GM13976 (cell line): ENCODE measurements around the gene ZNF276.
"Not testable (repeated sequence)": the region's sequence is repeated elsewhere in the genome, so short reads cannot be mapped to it uniquely, and the experiment has no call there.

Experiments used
- DNase-seq: peaks from one replicate; pipeline ENCODE4 v3.0.0; 2012; ENCODE audit warnings: low spot score
- CTCF ChIP-seq: IDR thresholded peaks from 2 replicates; pipeline ENCODE4 v1.5.1; 2012; ENCODE audit warnings: borderline replicate concordance, mild to moderate bottlenecking; ENCODE audit not compliant: insufficient read depth; ENCODE audit errors: extremely low read depth, missing control alignments, control extremely low read depth
- in situ Hi-C: fragments of 300-500 bp; cut with MboI; formaldehyde crosslinking; loops from one replicate; pipeline ENCODE4 v1.12.0; 2022; ENCODE audit warnings: low sequenced_read_pairs, mixed read lengths, inconsistent platforms; ENCODE audit not compliant: unreplicated experiment

The ZNF276 gene

GRCh38 chr16:89687092-89687940, 34.0 kb upstream of the ZNF276 start:
- no peak for TF ChIP-seq CTCF
- DNase-seq: peak; percentile 57
- in situ Hi-C loops: no loop called here

- in situ Hi-C loops: no loop called here
- TF ChIP-seq CTCF: no peak
- DNase-seq: no peak
Measured at GRCh38 chr16:89688395-89688794, 32.9 kb upstream of the ZNF276 start.

- no peak for TF ChIP-seq CTCF
- in situ Hi-C loops: no loop called here
- no peak for DNase-seq
Measured at GRCh38 chr16:89689142-89689541, 32.2 kb upstream of the ZNF276 start.

GRCh38 chr16:89689621-89690020, 31.7 kb upstream of the ZNF276 start:
- DNase-seq, in situ Hi-C loops: not testable (repeated sequence)

- TF ChIP-seq CTCF: no peak
- in situ Hi-C loops: no loop called here
- no peak for DNase-seq
Measured at GRCh38 chr16:89690392-89690901, 30.9 kb upstream of the ZNF276 start.

- in situ Hi-C loops: no loop called here
- no peak for DNase-seq
- no peak for TF ChIP-seq CTCF
Measured at GRCh38 chr16:89691231-89691985, 29.9 kb upstream of the ZNF276 start.
